Measurements from ENCODE around the gene RAB3IL1.

Gene RAB3IL1

DNA sequence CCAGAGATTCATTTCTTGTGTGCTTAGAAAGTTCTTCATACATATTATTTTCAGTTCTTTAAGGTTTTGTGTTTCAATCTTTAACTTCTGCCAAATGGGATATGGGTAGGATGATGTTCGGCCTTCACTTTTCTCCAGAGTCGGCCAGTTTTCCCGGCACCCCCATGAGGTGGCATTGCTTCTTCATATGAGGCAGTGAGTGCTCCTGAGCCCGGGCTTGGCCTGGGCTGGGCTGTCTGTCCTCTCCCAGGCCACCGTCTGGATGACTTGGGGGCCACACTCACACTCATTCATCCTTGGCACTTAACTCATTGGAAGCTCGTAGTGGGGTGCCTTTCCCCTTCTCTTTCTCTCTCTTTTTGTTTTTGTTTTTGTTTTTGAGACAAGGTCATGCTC, 65.5 kb downstream of the RAB3IL1 start:
- POLR2A ChIA-PET, result no interaction called here

DNA sequence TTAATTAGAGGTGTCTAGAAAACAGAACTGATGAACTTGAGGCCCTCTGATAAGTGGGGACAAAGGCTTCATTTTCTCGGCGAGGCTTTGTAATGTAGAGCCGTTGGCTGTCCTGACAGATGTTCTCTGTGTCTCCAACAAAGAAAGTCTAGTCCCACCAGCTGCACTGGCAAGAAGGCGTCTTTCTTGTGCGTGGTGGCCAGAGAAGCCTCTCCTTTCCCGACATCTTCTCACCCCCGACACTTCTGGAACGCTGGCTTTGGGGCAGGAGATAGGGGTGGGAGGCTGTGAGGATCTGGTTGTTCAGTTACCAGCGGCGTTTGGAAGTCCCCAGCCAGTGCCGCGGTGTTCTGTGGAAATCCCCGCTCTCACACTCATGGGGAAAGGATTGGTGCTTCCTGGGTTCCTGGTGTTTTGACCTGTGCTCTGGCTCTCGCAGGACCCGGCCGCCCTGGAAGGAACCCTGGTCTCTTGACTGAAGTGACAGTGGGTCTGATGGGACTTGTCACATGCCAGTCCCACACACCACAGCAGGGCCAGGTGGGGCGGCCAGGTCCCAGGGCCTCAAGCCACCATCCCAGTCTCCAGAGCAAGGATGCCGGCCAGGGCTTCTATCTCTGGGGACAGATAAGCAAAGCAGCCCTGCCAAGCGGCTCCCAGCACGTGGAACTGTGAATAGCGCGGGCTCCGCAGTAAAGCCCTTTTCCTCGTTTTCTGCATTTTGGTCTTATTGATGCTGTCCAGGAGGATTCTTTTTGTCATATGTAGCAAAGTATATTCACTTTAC, 66.1 kb downstream of the RAB3IL1 start:
- ChIA-PET CTCF (no interaction called here), POLR2A (no interaction called here)
- TF ChIP-seq, protein P1, sequence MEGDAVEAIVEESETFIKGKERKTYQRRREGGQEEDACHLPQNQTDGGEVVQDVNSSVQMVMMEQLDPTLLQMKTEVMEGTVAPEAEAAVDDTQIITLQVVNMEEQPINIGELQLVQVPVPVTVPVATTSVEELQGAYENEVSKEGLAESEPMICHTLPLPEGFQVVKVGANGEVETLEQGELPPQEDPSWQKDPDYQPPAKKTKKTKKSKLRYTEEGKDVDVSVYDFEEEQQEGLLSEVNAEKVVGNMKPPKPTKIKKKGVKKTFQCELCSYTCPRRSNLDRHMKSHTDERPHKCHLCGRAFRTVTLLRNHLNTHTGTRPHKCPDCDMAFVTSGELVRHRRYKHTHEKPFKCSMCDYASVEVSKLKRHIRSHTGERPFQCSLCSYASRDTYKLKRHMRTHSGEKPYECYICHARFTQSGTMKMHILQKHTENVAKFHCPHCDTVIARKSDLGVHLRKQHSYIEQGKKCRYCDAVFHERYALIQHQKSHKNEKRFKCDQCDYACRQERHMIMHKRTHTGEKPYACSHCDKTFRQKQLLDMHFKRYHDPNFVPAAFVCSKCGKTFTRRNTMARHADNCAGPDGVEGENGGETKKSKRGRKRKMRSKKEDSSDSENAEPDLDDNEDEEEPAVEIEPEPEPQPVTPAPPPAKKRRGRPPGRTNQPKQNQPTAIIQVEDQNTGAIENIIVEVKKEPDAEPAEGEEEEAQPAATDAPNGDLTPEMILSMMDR (IDR thresholded peaks at IDR 0.05; ENCODE audit: control extremely low read depth, extremely low read depth, low read depth, missing control alignments), result no peak
- no peak for DNase-seq (ENCODE audit: extremely low spot score)

More for the DNA sequence above, 65.5 kb downstream of the RAB3IL1 start:
- no peak for DNase-seq (ENCODE audit: extremely low spot score)
- CTCF ChIA-PET, result no interaction called here
- TF ChIP-seq, protein P1 (IDR thresholded peaks at IDR 0.05; ENCODE audit: control extremely low read depth, extremely low read depth, low read depth, missing control alignments), result no peak

DNA sequence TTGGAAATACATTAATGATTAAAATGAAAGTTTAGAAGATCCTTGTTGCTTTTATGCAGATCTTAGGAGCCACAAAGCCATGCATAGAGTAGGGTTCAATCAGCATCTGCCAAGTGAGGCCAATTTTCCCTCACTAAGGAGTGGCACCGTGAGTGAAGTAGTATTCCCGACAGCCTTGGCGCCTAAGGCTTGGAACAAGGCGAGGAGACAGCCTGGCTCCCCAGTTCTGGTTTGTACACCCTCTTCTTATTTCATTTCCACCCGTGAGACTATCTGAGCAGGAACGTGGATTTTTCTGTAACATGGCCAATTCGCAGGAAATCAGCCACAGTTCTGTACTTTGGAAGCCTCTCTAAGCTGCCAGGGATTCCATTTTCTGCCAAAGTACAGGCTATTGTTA, 66.7 kb downstream of the RAB3IL1 start:
- POLR2A ChIA-PET, result no interaction called here

DNA sequence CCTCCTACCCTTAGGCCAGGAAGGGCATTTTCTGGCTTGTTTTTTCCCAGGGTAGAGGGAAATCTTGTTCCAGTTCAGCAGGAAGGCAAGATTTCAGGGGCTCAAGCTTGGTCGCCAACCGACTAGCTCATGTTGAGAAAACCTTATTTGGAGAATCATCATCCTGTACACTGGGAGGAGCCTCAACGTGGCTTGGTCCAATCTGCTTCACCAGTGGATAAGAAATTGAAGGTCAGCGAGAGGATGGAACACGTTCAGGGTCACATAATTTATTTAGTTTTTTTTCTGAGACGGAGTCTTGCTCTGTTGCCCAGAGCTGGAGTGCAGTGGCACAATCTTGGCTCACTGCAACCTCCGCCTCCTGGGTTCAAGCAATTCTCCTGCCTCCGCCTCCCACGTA, 68.7 kb downstream of the RAB3IL1 start:
- TF ChIP-seq, protein P1 (IDR thresholded peaks at IDR 0.05; ENCODE audit: control extremely low read depth, extremely low read depth, low read depth, missing control alignments), result no peak
- POLR2A ChIA-PET, result no interaction called here
- CTCF ChIA-PET, result interaction anchor here (1.2 to 1.4 kb wide), 4 partner anchors 12 to 233 kb away, joined by 3 to 6 read pairs (median 4); no protein-coding TSS in a partner anchor
- no peak for DNase-seq (ENCODE audit: extremely low spot score)

More for the DNA sequence above, 66.7 kb downstream of the RAB3IL1 start:
- CTCF ChIA-PET, result no interaction called here
- DNase-seq (ENCODE audit: extremely low spot score), result no peak
- TF ChIP-seq, protein P1 (IDR thresholded peaks at IDR 0.05; ENCODE audit: control extremely low read depth, extremely low read depth, low read depth, missing control alignments), result no peak

DNA sequence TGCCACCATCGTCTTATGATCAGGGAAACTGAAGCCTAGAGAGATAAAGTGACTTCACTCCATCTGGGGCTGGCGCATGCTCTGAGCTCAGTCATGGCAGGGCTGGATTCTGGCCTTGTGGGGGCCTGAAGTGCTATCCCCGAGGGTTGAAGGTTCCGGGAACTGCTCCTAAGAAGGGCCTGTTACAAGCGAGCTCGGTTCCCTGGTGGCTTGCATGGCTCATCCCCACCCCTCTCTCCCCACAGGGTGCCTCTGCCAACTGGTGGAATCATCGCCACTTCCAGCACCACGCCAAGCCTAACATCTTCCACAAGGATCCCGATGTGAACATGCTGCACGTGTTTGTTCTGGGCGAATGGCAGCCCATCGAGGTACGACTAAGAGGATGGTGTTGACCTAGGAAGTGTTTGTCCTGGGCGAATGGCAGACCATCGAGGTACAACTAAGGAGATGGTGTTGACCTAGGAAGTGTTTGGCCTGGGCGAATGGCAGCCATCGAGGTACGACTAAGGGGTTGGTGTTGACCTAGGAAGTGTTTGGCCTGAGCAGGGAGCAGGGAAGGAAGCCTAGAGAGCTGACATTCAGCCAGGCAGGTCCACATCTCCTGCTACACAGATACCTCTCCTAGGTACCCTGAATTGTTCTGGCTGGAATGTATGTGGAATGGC, 69.3 kb downstream of the RAB3IL1 start:
- CTCF ChIA-PET, result interaction anchor here (1.2 to 1.4 kb wide), 3 partner anchors 14 to 234 kb away, joined by 3 to 6 read pairs (median 4); no protein-coding TSS in a partner anchor
- DNase-seq (ENCODE audit: extremely low spot score), result no peak
- POLR2A ChIA-PET, result no interaction called here

More for the DNA sequence above, 69.3 kb downstream of the RAB3IL1 start:
- TF ChIP-seq, protein P1 (IDR thresholded peaks at IDR 0.05; ENCODE audit: control extremely low read depth, extremely low read depth, low read depth, missing control alignments), result no peak

Data from GM10248 (cell line).